GM19372 (cell line): ENCODE results near the gene FGF18.
A peak's percentile ranks its signal among the peaks of the same experiment; 100 is the strongest.
"Not testable (repeated sequence)": the region's sequence is repeated elsewhere in the genome, so short reads cannot be mapped to it uniquely, and the experiment has no call there.

Experiments
- ATAC-seq: cut with Tn5 transposase; IDR thresholded peaks from one replicate; pipeline ENCODE4 v1.9.1; 2021; ENCODE audit warnings: mild to moderate bottlenecking, low read depth, moderate library complexity; ENCODE audit not compliant: unreplicated experiment

The FGF18 gene

GRCh38 chr5:171418982-171419687 lies at the start of gene FGF18:
TSS of gene FGF18 (plus strand) at chr5:171419647. CDS start at chr5:171420200, 553 bp downstream.
- peak; percentile 58 for ATAC-seq

GRCh38 chr5:171369898-171370297 lies 49.5 kb upstream of the FGF18 start:
- ATAC-seq, result no peak

- ATAC-seq, result not testable (repeated sequence)
Measured at GRCh38 chr5:171370881-171371280, 48.6 kb upstream of the FGF18 start.

- no peak for ATAC-seq
Measured at GRCh38 chr5:171371326-171371725, 48.1 kb upstream of the FGF18 start.

GRCh38 chr5:171379961-171380360 lies 39.5 kb upstream of the FGF18 start:
- ATAC-seq, result no peak

GRCh38 chr5:171384416-171384815 lies 35.0 kb upstream of the FGF18 start:
- ATAC-seq, result not testable (repeated sequence)

- ATAC-seq, result not testable (repeated sequence)
Measured at GRCh38 chr5:171384999-171385398, 34.4 kb upstream of the FGF18 start.

- ATAC-seq, result no peak
Measured at GRCh38 chr5:171386006-171386671, 33.3 kb upstream of the FGF18 start.

- no peak for ATAC-seq
Measured at GRCh38 chr5:171386861-171387344, 32.5 kb upstream of the FGF18 start.

GRCh38 chr5:171387345-171387969 lies 32.0 kb upstream of the FGF18 start, which contains the start of gene NPM1:
TSS of gene NPM1 (plus strand) at chr5:171387849. CDS start at chr5:171387949, 100 bp downstream.
- peak; percentile 83 for ATAC-seq

- ATAC-seq, result peak; percentile 35
Measured at GRCh38 chr5:171387970-171388815, 31.3 kb upstream of the FGF18 start.

GRCh38 chr5:171388816-171389168 lies 30.7 kb upstream of the FGF18 start:
- ATAC-seq, result no peak

- no peak for ATAC-seq
Measured at GRCh38 chr5:171390883-171391677, 28.4 kb upstream of the FGF18 start.

GRCh38 chr5:171391996-171392577 lies 27.4 kb upstream of the FGF18 start:
- no peak for ATAC-seq

- no peak for ATAC-seq
Measured at GRCh38 chr5:171392585-171393159, 26.8 kb upstream of the FGF18 start.

- ATAC-seq, result no peak
Measured at GRCh38 chr5:171395042-171395441, 24.4 kb upstream of the FGF18 start.

- ATAC-seq, result not testable (repeated sequence)
Measured at GRCh38 chr5:171396583-171396982, 22.9 kb upstream of the FGF18 start.

GRCh38 chr5:171397190-171397589 lies 22.3 kb upstream of the FGF18 start:
- ATAC-seq, result no peak

- no peak for ATAC-seq
Measured at GRCh38 chr5:171397599-171397998, 21.8 kb upstream of the FGF18 start.
